LNCaP clone FGC (cell line): ENCODE measurements around the gene CREG2.
"Not testable (repeated sequence)": the region's sequence is repeated elsewhere in the genome, so short reads cannot be mapped to it uniquely, and the experiment has no call there.

Experiments used
- DNase-seq: peaks from one replicate; pipeline ENCODE4 v3.0.0-alpha.2; 2011; ENCODE audit warnings: low read depth
- H3K4me3 ChIP-seq: 2 replicates; pipeline ENCODE4 v1.5.1; 2011; ENCODE audit warnings: mild to moderate bottlenecking, low read depth, low read length, control low read depth
- TF ChIP-seq, protein P1 (sequence below): IDR thresholded peaks from 2 replicates; pipeline ENCODE4 v1.5.1; 2012; ENCODE audit warnings: mild to moderate bottlenecking; ENCODE audit not compliant: control insufficient read depth, insufficient read depth; ENCODE audit errors: extremely low read depth

CREG2 gene

DNA sequence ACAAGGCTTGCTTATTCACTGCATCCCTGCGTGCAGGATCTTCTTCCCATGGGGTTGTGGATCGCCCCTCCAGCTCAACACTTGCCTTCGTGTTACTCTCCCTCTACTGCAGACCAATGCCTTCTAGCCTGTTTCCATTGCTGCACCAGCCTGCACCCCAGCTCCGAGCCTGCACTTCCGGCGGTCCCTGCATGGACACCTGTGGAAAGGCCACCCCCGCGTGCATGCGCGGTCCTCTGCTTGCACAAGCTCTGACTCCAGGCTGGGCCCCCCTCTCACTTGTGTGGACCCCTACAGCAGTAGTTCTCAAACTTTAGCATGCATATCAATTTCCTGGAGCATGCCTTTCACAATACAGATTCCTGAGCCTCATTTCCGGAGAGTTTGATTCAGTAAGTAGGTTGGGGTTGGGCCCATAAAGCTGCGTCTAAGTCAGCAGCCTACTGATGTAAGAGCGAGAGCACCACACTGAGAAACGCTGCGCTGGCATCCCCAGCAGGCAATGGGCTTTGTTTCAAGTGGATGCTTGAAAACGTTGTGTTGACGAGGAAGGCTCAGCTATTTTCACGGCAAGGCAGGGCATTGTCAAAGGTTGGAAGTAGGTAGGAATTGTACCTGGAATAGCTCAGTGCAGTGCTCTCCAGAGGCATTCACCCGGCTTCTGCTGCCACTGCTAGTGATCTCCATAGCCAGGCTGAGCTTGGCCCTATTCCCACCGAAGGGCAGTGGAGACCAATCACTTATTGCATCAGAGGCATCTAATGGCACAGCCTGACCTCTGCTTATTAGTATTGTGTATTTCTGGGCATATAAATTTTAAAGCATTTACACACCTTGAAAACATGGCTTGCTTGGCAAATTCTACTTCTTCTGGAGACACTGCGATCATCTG, 32.6 kb downstream of the CREG2 start:
- TF ChIP-seq, protein P1, sequence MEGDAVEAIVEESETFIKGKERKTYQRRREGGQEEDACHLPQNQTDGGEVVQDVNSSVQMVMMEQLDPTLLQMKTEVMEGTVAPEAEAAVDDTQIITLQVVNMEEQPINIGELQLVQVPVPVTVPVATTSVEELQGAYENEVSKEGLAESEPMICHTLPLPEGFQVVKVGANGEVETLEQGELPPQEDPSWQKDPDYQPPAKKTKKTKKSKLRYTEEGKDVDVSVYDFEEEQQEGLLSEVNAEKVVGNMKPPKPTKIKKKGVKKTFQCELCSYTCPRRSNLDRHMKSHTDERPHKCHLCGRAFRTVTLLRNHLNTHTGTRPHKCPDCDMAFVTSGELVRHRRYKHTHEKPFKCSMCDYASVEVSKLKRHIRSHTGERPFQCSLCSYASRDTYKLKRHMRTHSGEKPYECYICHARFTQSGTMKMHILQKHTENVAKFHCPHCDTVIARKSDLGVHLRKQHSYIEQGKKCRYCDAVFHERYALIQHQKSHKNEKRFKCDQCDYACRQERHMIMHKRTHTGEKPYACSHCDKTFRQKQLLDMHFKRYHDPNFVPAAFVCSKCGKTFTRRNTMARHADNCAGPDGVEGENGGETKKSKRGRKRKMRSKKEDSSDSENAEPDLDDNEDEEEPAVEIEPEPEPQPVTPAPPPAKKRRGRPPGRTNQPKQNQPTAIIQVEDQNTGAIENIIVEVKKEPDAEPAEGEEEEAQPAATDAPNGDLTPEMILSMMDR: no peak
- no peak overlapping the region for H3K4me3 ChIP-seq
- DNase-seq: no peak

DNA sequence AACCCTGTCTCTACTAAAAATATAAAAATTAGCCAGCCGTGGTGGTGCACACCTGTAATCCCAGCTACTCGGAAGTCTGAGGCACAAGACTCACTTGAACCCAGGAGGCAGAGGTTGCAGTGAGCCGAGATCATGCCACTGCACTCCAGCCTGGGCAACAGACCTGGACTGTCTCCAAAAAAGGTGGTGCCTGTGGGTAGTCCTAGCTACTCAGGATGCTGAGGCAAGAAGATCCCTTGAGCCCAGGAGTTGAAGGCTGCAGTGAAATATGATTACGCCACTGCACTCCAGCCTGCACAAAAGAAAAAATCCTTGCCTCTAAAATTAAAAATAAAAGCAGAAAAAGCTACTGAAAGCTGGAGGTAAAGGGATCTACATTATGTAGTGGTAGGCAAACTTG, 34.7 kb downstream of the CREG2 start:
- not testable (repeated sequence) for H3K4me3 ChIP-seq, DNase-seq

DNA sequence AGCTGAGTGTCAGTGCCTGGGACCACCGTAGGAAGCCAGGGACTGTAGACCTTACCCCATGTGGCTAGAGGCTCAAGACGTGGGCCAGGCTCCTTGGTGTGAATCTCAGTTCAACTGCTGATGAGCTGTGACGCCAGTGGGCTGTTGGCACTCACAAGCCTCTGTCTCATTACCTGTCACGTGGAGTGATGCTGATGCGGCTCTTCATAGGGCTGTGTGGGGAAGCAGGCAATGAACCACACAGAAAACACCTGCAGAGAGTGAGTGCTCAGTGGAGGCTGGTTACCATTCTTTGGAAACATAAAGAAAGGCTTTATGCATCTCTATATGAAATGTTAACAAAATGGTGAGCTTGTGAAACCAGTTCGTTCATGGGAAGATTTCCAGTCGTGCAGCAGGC, 36.1 kb downstream of the CREG2 start:
- H3K4me3 ChIP-seq: no peak overlapping the region
- TF ChIP-seq, protein P1: no peak
- DNase-seq: no peak

GRCh38 chr2:101349893-101350662, 37.2 kb downstream of the CREG2 start:
- TF ChIP-seq, protein P1: no peak
- no peak overlapping the region for H3K4me3 ChIP-seq
- DNase-seq: no peak

- H3K4me3 ChIP-seq: no peak overlapping the region
- TF ChIP-seq, protein P1: no peak
- no peak for DNase-seq
Measured at GRCh38 chr2:101348883-101349282, 38.4 kb downstream of the CREG2 start.

GRCh38 chr2:101346909-101347308, 40.4 kb downstream of the CREG2 start:
- TF ChIP-seq, protein P1: no peak

DNA sequence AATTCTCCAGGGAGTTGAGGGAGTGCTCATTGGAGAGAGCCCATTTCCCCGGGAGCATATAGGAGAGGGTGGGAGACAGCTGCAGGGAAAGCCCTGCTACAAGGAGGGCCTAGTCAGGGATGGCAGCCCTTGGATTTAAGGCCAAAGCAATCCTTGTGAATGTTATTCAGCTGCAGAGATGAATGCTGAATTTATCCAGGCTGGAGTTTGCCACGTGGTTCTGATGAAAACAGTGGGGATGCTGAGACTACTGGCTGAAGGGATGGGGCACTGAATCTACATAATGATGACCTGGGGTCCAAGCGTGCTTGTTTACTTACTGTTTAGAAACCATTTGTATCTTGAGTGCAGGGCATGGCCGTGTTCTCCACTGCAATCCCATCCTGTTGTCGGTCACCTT, 43.2 kb downstream of the CREG2 start:
- no peak for DNase-seq
- TF ChIP-seq, protein P1: no peak
- no peak overlapping the region for H3K4me3 ChIP-seq

More at GRCh38 chr2:101346909-101347308, 40.4 kb downstream of the CREG2 start:
- H3K4me3 ChIP-seq: no peak overlapping the region
- no peak for DNase-seq
